Stomach (tissue), 9 donors: ENCODE results near the gene TBCK. TPM values are rescaled to one million over a fixed set of nuclear protein-coding genes. Genes with fewer than 3 reads are reported as not detected.

Experiments
- DNase-seq, 2 donors: peaks; one replicate each; pipeline versions ENCODE4 v3.0.0 to v3.0.0-alpha.2; 2013 to 2019
- H3K27ac ChIP-seq, 5 donors: fragments of 200-600 bp in 4 of 5; sonication (generic) in 4 of 5; one replicate each; pipeline ENCODE4 v1.5.1; 2013 to 2019; ENCODE audit warnings: mild to moderate bottlenecking in 1 of 5, moderate library complexity in 1 of 5
- H3K27me3 ChIP-seq, 3 donors: fragments of 200-600 bp; sonication (generic); one replicate each; pipeline ENCODE4 v1.5.1; 2017 to 2019; ENCODE audit warnings: mixed run types in 1 of 3
- H3K36me3 ChIP-seq, 4 donors: fragments of 200-600 bp; sonication (generic); 1 replicate in 3 of 4; 2 replicates in 1 of 4; pipeline ENCODE4 v1.5.1; 2016 to 2019
- H3K4me1 ChIP-seq, 4 donors: fragments of 200-600 bp; sonication (generic); one replicate each; pipeline ENCODE4 v1.5.1; 2016 to 2019
- H3K4me3 ChIP-seq, 4 donors: fragments of 200-600 bp; sonication (generic) in 3 of 4; one replicate each; pipeline ENCODE4 v1.5.1; 2016 to 2019; ENCODE audit warnings: mild to moderate bottlenecking in 1 of 4
- H3K9me3 ChIP-seq, 4 donors: fragments of 200-600 bp; sonication (generic); one replicate each; pipeline ENCODE4 v1.5.1; 2016 to 2019
- EP300 ChIP-seq: sonication (generic); formaldehyde crosslinking; IDR thresholded peaks from one replicate; pipeline ENCODE4 v1.6.1; 2017; ENCODE audit warnings: antibody characterized with exemption
- POLR2A ChIP-seq, 4 donors: fragments of 450-650 bp; IDR thresholded peaks; one replicate each; pipeline ENCODE4 v1.6.1; 2016; ENCODE audit warnings: antibody characterized with exemption in 4 of 4, control low read depth in 2 of 4, mild to moderate bottlenecking in 1 of 4, moderate library complexity in 1 of 4
- POLR2AphosphoS5 ChIP-seq, 3 donors: sonication (generic); formaldehyde crosslinking; IDR thresholded peaks; one replicate each; pipeline ENCODE4 v1.6.1; 2016; ENCODE audit warnings: antibody characterized with exemption in 3 of 3
- WGBS, 5 donors: extraction: QIAGEN DNeasy Blood & Tissue Kit in 3 of 5; methylation state at CpG; one replicate each; pipeline versions ENCODE4 v1.1.5 to v1.1.7; 2013 to 2018; 5-methylcytosine and 5-hydroxymethylcytosine counted together
- intact Hi-C: fragments of 100-400 bp; cut with DNase I; formaldehyde crosslinking; loops from one replicate; pipeline ENCODE4 v1.15.1; 2023; ENCODE audit warnings: low total_unique reads
- polyA plus RNA-seq, 3 donors: library from polyadenylated mRNA; stranded (reverse); fragments of 200-250 nt; gene quantifications; one replicate each; pipeline ENCODE4 v1.2.3, GENCODE V29; 2013
- total RNA-seq, 5 donors: library from RNA; depleted of rRNA; stranded (reverse); fragments of >200 nt; gene quantifications; one replicate each; pipeline versions ENCODE4 v1.1.0 to v1.2.3, GENCODE V29; 2014 to 2016
- TF ChIP-seq, protein P1 (sequence below), 7 experiments: fragments of 450-650 bp in 4 of 7; fragments of 200-600 bp in 3 of 7; sonication (generic) in 3 of 7; IDR thresholded peaks; one replicate each; pipeline ENCODE4 v1.5.1; 2016 to 2019; ENCODE audit warnings: antibody characterized with exemption in 7 of 7, control low read depth in 2 of 7, mild to moderate bottlenecking in 1 of 7
- donor health status: healthy with polysubstance abuse.
- donor health status: Bipolar disorder and iron deficiency.
- donor health status: healthy.

The TBCK gene
- total and polyA plus RNA-seq, 8 donors: 3.2 to 140 (median 28.0) TPM

DNA sequence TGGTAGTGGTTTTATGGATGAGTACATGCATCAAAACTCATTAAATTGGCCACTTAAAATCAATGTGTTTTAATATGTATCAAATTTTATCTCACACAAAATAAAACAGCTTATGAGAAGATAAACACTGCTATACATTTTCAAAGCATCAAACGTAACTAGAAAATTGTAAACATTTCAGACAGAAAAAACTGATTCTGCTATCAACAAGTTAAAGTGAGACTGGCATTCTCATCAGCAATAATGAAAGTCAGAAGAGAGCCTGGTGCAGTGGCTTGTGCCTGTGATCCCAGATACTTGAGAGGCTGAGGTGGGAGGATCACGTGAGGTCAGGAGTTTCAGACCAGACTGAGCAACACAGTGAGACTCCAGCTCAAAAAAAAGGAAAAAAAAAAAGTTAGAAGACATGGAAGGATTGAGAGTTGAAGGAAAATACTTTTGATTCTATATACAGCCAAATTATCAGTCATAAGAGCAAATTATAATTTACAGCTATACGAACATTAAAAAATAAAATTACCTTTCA, 2.9 kb downstream of the TBCK start:
- intact Hi-C loops: no loop called here
- no peak overlapping the region for H3K4me3 ChIP-seq

GRCh38 chr4:106312377-106312776, 3.6 kb downstream of the TBCK start:
- Histone ChIP-seq H3K4me3 (no peak overlapping the region), H3K9me3 (no peaks in the 10 kb centered on the region), H3K27me3 (no peaks in the 10 kb centered on the region), H3K36me3 (peaks cover 0 to 9% (median 8%) of the 10 kb centered on the region in 4 donors), H3K4me1 (peaks cover 9 to 31% (median 23%) of the 10 kb centered on the region in 4 donors), H3K27ac (no peak overlapping the region)
- intact Hi-C loops: no loop called here
- no peak for DNase-seq
- 75 to 95% (median 81%) methylated on average over 1 of the region's 1 CpG for WGBS, 5 donors
- no peak for TF ChIP-seq EP300

More for the DNA sequence above, 2.9 kb downstream of the TBCK start:
- no peaks in the 10 kb centered on the region for H3K9me3 ChIP-seq
- H3K27ac ChIP-seq: no peak overlapping the region
- H3K27me3 ChIP-seq: no peaks in the 10 kb centered on the region
- WGBS, 5 donors: 64 to 88% (median 78%) methylated on average over 3 of the region's 3 CpGs
- peaks cover 0 to 7% (median 7%) of the 10 kb centered on the region in 4 donors for H3K36me3 ChIP-seq
- no peak for TF ChIP-seq POLR2AphosphoS5 (IDR thresholded peaks at IDR 0.05)
- TF ChIP-seq POLR2A (IDR thresholded peaks at IDR 0.05): no peak
- TF ChIP-seq, protein P1, sequence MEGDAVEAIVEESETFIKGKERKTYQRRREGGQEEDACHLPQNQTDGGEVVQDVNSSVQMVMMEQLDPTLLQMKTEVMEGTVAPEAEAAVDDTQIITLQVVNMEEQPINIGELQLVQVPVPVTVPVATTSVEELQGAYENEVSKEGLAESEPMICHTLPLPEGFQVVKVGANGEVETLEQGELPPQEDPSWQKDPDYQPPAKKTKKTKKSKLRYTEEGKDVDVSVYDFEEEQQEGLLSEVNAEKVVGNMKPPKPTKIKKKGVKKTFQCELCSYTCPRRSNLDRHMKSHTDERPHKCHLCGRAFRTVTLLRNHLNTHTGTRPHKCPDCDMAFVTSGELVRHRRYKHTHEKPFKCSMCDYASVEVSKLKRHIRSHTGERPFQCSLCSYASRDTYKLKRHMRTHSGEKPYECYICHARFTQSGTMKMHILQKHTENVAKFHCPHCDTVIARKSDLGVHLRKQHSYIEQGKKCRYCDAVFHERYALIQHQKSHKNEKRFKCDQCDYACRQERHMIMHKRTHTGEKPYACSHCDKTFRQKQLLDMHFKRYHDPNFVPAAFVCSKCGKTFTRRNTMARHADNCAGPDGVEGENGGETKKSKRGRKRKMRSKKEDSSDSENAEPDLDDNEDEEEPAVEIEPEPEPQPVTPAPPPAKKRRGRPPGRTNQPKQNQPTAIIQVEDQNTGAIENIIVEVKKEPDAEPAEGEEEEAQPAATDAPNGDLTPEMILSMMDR (IDR thresholded peaks at IDR 0.05): no peak
- no peak for TF ChIP-seq EP300
- H3K4me1 ChIP-seq: peaks cover 16 to 38% (median 30%) of the 10 kb centered on the region in 4 donors
- no peak for DNase-seq

- H3K4me1 ChIP-seq: no peaks in the 10 kb centered on the region
- H3K27ac ChIP-seq: no peak overlapping the region
- no peaks in the 10 kb centered on the region for H3K9me3 ChIP-seq
- no peak for DNase-seq
- no peaks in the 10 kb centered on the region for H3K27me3 ChIP-seq
- H3K4me3 ChIP-seq: no peak overlapping the region
- H3K36me3 ChIP-seq: peaks cover 0 to 22% (median 15%) of the 10 kb centered on the region in 4 donors
- TF ChIP-seq EP300 (no peak), POLR2AphosphoS5 (IDR thresholded peaks at IDR 0.05) (no peak), POLR2A (IDR thresholded peaks at IDR 0.05) (no peak)
- TF ChIP-seq, protein P1 (IDR thresholded peaks at IDR 0.05): no peak
- intact Hi-C loops: no loop called here
These were observed 9.4 kb downstream of the TBCK start for GRCh38 chr4:106306561-106306960.

DNA sequence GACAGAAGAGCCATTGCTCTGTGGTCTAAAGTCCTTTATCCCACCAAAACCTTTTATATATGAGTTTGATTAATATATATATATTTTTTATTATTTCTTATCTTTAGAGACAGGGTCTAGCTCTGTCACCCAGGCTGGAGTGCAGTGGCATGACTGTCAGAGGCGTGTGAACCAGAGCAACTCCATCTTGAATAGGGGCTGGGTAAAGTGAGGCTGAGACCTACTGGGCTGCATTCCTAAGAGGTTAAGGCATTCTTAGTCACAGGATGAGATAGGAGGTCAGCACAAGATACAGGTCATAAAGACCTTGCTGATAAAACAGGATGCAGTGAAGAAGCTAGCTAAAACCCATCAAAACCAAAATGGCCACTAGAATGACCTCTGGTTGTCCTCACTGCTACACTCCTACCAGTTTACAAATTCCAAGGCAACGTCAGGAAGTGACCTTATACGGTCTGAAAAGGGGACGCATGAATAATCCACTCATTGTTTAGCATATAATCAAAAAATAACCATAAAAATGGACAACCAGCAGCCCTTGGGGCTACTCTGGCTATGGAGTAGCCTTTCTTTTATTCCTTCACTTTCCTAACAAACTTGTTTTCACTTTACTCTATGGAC, 10.5 kb downstream of the TBCK start:
- H3K9me3 ChIP-seq: no peaks in the 10 kb centered on the region
- intact Hi-C loops: no loop called here
- peaks cover 0 to 28% (median 18%) of the 10 kb centered on the region in 4 donors for H3K36me3 ChIP-seq
- H3K4me1 ChIP-seq: no peaks in the 10 kb centered on the region
- DNase-seq: no peak
- WGBS, 5 donors: 91 to 96% (median 95%) methylated on average over 4 of the region's 4 CpGs
- TF ChIP-seq POLR2A (IDR thresholded peaks at IDR 0.05) (no peak), POLR2AphosphoS5 (IDR thresholded peaks at IDR 0.05) (no peak), EP300 (no peak)
- TF ChIP-seq, protein P1 (IDR thresholded peaks at IDR 0.05): no peak
- no peak overlapping the region for H3K4me3 ChIP-seq
- no peaks in the 10 kb centered on the region for H3K27me3 ChIP-seq
- no peak overlapping the region for H3K27ac ChIP-seq

GRCh38 chr4:106304632-106305031, 11.4 kb downstream of the TBCK start:
- H3K4me3 ChIP-seq: no peak overlapping the region
- H3K27ac ChIP-seq: no peak overlapping the region
- no peaks in the 10 kb centered on the region for H3K9me3 ChIP-seq
- peaks cover 0 to 37% (median 26%) of the 10 kb centered on the region in 4 donors for H3K36me3 ChIP-seq
- H3K27me3 ChIP-seq: no peaks in the 10 kb centered on the region
- H3K4me1 ChIP-seq: no peaks in the 10 kb centered on the region
- DNase-seq: no peak
- no peak for TF ChIP-seq EP300
- no peak for TF ChIP-seq POLR2A (IDR thresholded peaks at IDR 0.05)
- TF ChIP-seq, protein P1 (IDR thresholded peaks at IDR 0.05): no peak
- no peak for TF ChIP-seq POLR2AphosphoS5 (IDR thresholded peaks at IDR 0.05)
- intact Hi-C loops: no loop called here
